GM12878 (cell line): ENCODE data around the gene ALX4. TPM values are rescaled to one million over a fixed set of nuclear protein-coding genes. Genes with fewer than 3 reads are reported as not detected.

Experiments
- ATF7 ChIP-seq: fragments of 450-650 bp; IDR thresholded peaks from 2 replicates; pipeline ENCODE4 v1.6.1; 2016; ENCODE audit warnings: low read depth, mild to moderate bottlenecking
- GATAD2B ChIP-seq: fragments of 450-650 bp; conservative IDR thresholded peaks from 2 replicates; pipeline ENCODE4 v1.6.1; 2017; ENCODE audit warnings: low read depth, mild to moderate bottlenecking, moderate library complexity
- RELB ChIP-seq: fragments of 450-650 bp; IDR thresholded peaks from 2 replicates; pipeline ENCODE4 v1.6.1; 2017; ENCODE audit warnings: low read depth, mild to moderate bottlenecking, moderate library complexity
- polyA plus RNA-seq, 11 experiments: library from polyadenylated mRNA; depleted of rRNA in 4 of 11; unstranded in 6 of 11; stranded (reverse) in 5 of 11; fragments of >200 nt; fragmentation: Nextera tagmentation in 4 of 11; fragmentation: Illumina TruSeq in 1 of 11; extraction: Ambion mirVana in 4 of 11; extraction: Trizol in 1 of 11; gene quantifications; 1 replicate in 1 of 11; 2 replicates in 10 of 11; pipeline versions ENCODE4 v1.2.1 to v1.2.3, GENCODE V29; 2011 to 2016; ENCODE audit warnings: inconsistent platforms in 2 of 11, missing spikeins in 2 of 11, low read depth in 1 of 11
- total RNA-seq, 4 experiments: library from RNA; depleted of rRNA in 3 of 4; stranded (reverse); fragments of >200 nt in 3 of 4; fragmentation: Illumina TruSeq in 1 of 4; extraction: Trizol in 1 of 4; gene quantifications; 2 replicates each; pipeline versions ENCODE4 v1.2.1 to v1.2.3, GENCODE V29; 2013 to 2021
- TF ChIP-seq, protein P1 (sequence below): fragments of 450-650 bp; formaldehyde crosslinking; IDR thresholded peaks from 2 replicates; pipeline ENCODE4 v1.4.0; 2022; ENCODE audit warnings: mild to moderate bottlenecking, moderate library complexity
- TF ChIP-seq, protein P2 (sequence below): fragments of 450-650 bp; IDR thresholded peaks from 2 replicates; pipeline ENCODE4 v1.6.1; 2017; ENCODE audit warnings: antibody characterized with exemption, mild to moderate bottlenecking, moderate library complexity

Gene ALX4
- total and polyA plus RNA-seq, 10 of the 15 experiments (the other 5 are each of a cell fraction or from before 2014, with no cell fraction given): not detected

GRCh38 chr11:44241851-44242250 is 68.1 kb downstream of the ALX4 start (continued):
- TF ChIP-seq, protein P1, sequence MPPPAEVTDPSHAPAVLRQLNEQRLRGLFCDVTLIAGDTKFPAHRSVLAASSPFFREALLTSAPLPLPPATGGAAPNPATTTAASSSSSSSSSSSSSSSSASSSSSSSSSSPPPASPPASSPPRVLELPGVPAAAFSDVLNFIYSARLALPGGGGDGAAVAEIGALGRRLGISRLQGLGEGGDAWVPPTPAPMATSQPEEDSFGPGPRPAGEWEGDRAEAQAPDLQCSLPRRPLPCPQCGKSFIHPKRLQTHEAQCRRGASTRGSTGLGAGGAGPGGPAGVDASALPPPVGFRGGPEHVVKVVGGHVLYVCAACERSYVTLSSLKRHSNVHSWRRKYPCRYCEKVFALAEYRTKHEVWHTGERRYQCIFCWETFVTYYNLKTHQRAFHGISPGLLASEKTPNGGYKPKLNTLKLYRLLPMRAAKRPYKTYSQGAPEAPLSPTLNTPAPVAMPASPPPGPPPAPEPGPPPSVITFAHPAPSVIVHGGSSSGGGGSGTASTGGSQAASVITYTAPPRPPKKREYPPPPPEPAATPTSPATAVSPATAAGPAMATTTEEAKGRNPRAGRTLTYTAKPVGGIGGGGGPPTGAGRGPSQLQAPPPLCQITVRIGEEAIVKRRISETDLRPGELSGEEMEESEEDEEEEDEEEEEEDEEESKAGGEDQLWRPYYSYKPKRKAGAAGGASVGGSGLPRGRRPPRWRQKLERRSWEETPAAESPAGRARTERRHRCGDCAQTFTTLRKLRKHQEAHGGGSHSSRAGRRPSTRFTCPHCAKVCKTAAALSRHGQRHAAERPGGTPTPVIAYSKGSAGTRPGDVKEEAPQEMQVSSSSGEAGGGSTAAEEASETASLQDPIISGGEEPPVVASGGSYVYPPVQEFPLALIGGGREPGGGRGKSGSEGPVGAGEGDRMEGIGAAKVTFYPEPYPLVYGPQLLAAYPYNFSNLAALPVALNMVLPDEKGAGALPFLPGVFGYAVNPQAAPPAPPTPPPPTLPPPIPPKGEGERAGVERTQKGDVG (CRISPR knock-in tag): no peak
- TF ChIP-seq ATF7: no peak
- TF ChIP-seq, protein P2, sequence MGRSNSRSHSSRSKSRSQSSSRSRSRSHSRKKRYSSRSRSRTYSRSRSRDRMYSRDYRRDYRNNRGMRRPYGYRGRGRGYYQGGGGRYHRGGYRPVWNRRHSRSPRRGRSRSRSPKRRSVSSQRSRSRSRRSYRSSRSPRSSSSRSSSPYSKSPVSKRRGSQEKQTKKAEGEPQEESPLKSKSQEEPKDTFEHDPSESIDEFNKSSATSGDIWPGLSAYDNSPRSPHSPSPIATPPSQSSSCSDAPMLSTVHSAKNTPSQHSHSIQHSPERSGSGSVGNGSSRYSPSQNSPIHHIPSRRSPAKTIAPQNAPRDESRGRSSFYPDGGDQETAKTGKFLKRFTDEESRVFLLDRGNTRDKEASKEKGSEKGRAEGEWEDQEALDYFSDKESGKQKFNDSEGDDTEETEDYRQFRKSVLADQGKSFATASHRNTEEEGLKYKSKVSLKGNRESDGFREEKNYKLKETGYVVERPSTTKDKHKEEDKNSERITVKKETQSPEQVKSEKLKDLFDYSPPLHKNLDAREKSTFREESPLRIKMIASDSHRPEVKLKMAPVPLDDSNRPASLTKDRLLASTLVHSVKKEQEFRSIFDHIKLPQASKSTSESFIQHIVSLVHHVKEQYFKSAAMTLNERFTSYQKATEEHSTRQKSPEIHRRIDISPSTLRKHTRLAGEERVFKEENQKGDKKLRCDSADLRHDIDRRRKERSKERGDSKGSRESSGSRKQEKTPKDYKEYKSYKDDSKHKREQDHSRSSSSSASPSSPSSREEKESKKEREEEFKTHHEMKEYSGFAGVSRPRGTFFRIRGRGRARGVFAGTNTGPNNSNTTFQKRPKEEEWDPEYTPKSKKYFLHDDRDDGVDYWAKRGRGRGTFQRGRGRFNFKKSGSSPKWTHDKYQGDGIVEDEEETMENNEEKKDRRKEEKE: no peak
- TF ChIP-seq RELB: no peak
- no peak for TF ChIP-seq GATAD2B
